ENCODE data around the gene SFRP2.

SFRP2 gene

DNA sequence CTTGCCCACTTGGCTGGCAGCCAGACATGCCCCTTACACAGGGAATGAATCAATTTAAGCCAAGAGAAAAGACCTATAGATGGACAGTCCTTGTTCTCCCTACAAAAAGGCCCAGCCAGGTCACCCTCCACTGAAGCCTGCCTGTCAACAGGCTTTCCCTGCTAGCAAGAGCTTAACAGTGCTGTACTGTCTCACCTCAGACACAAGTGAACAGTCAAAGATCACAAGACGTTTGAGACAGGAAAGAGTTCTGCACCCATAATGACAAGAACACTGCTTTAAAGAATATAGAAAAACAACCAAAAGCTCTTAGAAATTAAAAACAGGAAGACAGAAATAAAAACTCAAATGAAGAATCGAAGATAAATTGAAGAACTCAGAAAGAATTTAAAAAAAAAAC is 33.7 kb downstream of the SFRP2 start:
- H3K27ac ChIP-seq = no peak overlapping the region
- H3K4me1 ChIP-seq = peaks cover 0 to 13% (median 6%) of the 10 kb centered on the region in 4 donors
- H3K27me3 ChIP-seq = peaks cover 0 to 13% of the 10 kb centered on the region in 2 donors
- H3K36me3 ChIP-seq = no peaks in the 10 kb centered on the region
- intact Hi-C loops (cut with DNase I; ENCODE audit: low total_unique reads) = loop anchor here (5.0 kb wide), 1 partner anchor 303 kb away; no protein-coding TSS in a partner anchor
- no peak for DNase-seq
- TF ChIP-seq, protein P1, sequence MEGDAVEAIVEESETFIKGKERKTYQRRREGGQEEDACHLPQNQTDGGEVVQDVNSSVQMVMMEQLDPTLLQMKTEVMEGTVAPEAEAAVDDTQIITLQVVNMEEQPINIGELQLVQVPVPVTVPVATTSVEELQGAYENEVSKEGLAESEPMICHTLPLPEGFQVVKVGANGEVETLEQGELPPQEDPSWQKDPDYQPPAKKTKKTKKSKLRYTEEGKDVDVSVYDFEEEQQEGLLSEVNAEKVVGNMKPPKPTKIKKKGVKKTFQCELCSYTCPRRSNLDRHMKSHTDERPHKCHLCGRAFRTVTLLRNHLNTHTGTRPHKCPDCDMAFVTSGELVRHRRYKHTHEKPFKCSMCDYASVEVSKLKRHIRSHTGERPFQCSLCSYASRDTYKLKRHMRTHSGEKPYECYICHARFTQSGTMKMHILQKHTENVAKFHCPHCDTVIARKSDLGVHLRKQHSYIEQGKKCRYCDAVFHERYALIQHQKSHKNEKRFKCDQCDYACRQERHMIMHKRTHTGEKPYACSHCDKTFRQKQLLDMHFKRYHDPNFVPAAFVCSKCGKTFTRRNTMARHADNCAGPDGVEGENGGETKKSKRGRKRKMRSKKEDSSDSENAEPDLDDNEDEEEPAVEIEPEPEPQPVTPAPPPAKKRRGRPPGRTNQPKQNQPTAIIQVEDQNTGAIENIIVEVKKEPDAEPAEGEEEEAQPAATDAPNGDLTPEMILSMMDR (IDR thresholded peaks at IDR 0.05) = no peak
- no peak overlapping the region for H3K4me3 ChIP-seq
- H3K9me3 ChIP-seq = no peaks in the 10 kb centered on the region

DNA sequence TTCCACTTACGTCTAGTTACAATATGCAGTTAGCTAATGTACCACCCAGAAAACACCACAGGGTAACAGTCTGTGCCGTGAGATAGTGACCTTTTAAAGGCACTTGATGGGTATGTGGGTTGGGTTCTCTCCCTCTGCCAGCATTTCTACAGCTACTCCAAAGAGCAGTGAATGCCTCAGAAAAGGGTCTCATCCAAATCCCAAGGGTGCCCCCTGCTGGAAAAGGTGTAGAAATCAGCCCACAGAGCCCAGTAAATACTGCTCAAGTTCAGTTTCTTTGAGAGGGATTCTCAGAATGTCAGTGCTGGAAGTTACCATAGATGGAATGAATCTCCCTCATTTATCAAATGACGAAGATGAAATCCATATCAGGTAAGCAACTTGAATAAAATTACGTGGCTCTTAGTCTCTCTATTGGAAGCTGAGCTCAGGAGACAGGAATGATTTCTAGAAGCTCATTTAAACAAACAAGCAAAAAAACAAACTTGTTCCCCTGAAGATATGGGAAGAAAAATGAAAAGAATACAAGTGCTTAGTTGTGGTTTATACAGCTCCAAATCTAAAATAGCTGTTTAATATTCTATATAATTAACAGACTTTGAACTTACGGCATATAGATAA is 38.6 kb downstream of the SFRP2 start:
- peak; percentile 63 to 77 for DNase-seq
- H3K9me3 ChIP-seq = no peaks in the 10 kb centered on the region
- peaks cover 0 to 13% (median 0%) of the 10 kb centered on the region in 4 donors for H3K4me1 ChIP-seq
- H3K36me3 ChIP-seq = no peaks in the 10 kb centered on the region
- H3K27ac ChIP-seq = no peak overlapping the region
- TF ChIP-seq, protein P1 (IDR thresholded peaks at IDR 0.05) = peak; percentile 71 to 83
- no peaks in the 10 kb centered on the region for H3K27me3 ChIP-seq
- intact Hi-C loops (cut with DNase I; ENCODE audit: low total_unique reads) = loop anchor here (2.0 to 5.0 kb wide), 4 partner anchors 108 to 1983 kb away; partner anchors contain the start of gene MND1
- H3K4me3 ChIP-seq = no peak overlapping the region

DNA sequence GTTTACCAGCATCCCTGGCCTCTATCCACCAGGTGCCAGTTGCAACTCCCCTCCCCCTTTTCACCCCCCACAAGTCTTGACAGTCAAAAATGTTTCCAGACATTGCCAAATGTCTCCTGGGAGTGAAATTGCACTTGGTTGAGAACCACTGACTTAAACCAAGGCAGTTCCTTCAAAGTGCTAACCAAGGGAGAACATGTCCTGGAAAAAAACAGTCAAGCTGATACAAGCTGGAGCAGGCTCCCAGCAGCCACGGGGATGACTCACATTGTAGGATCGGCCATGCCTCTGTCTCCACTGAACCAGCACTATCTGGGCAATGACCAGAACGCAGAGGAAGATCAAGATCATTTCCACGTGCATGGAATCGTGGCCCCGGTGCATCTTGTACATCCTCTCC is 40.5 kb downstream of the SFRP2 start:
- H3K9me3 ChIP-seq = no peaks in the 10 kb centered on the region
- H3K4me3 ChIP-seq = no peak overlapping the region
- H3K4me1 ChIP-seq = peaks cover 0 to 13% (median 0%) of the 10 kb centered on the region in 4 donors
- H3K27ac ChIP-seq = no peak overlapping the region
- intact Hi-C loops (cut with DNase I; ENCODE audit: low total_unique reads) = loop anchor here (5.0 kb wide), 1 partner anchor 116 kb away; no protein-coding TSS in a partner anchor
- H3K27me3 ChIP-seq = no peaks in the 10 kb centered on the region
- DNase-seq = peak; percentile 73 to 85
- H3K36me3 ChIP-seq = no peaks in the 10 kb centered on the region
- TF ChIP-seq, protein P1 (IDR thresholded peaks at IDR 0.05) = no peak

DNA sequence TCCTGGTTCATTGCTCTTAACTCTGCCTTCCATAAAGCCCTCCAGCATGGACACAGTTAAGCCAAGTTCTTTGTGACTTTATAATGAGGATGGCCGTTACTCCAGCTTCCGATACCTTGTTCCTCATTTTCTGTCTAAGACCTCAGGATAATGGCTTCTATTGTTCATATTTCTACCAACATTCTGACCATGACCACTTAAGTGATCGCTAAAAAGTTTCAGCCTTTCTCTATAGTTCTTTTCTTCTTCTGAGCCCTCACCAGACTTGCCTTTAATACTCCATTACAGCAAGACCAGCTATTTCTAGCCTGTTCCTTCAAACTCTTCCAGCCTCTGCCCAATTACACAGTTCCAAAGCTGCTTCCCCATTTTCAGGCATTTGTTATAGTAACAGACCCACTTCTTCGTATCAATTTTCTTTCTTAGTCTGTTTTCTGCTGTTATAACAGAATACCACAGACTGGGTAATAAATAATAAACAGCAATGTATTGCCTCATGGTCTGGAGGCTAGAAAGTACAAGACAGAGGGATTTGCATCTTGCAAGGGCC is 41.4 kb downstream of the SFRP2 start:
- Histone ChIP-seq H3K4me1 (peaks cover 0 to 13% (median 0%) of the 10 kb centered on the region in 4 donors), H3K27ac (peak overlapping the region in 1 of 2 donors; percentile 14), H3K9me3 (no peaks in the 10 kb centered on the region), H3K36me3 (no peaks in the 10 kb centered on the region), H3K27me3 (no peaks in the 10 kb centered on the region), H3K4me3 (no peak overlapping the region)
- intact Hi-C loops (cut with DNase I; ENCODE audit: low total_unique reads) = loop anchor here (5.0 kb wide), 1 partner anchor 115 kb away; no protein-coding TSS in a partner anchor
- TF ChIP-seq, protein P1 (IDR thresholded peaks at IDR 0.05) = no peak
- DNase-seq = no peak

DNA sequence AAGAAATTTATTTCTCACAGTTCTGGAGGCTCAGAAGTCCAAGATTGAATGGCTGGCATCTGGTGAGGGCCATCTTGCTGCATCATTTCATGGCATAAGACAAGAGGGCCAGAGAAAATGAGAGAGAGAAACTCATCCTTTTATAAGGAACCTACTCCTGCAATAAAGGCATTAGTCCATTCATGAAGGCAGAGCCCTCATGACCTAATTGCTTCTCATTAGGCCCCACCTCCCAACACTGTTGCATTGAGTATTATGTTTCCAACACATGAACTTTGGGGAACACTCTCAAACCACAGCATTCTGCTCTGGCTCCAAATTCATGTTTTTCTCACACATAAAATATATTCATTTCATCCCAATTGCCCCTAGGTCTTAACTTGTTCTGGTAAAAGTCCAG is 43.2 kb downstream of the SFRP2 start:
- no peaks in the 10 kb centered on the region for H3K27me3 ChIP-seq
- intact Hi-C loops (cut with DNase I; ENCODE audit: low total_unique reads) = loop anchor here (5.0 kb wide), 1 partner anchor 113 kb away; no protein-coding TSS in a partner anchor
- H3K36me3 ChIP-seq = no peaks in the 10 kb centered on the region
- H3K27ac ChIP-seq = no peak overlapping the region
- H3K4me1 ChIP-seq = peaks cover 0 to 13% (median 0%) of the 10 kb centered on the region in 4 donors
- H3K9me3 ChIP-seq = peaks cover 0 to 7% (median 5%) of the 10 kb centered on the region in 3 donors
- no peak for DNase-seq
- no peak overlapping the region for H3K4me3 ChIP-seq
- TF ChIP-seq, protein P1 (IDR thresholded peaks at IDR 0.05) = no peak
